ENCODE measurements around the gene OR2L8.

OR2L8 gene

GRCh38 chr1:247948558-247948957, at the start of gene OR2L8:
OR2L8 (plus strand) TSS chr1:247948858; CDS start chr1:247948858, 0 bp downstream.
- no peak for DNase-seq

DNA sequence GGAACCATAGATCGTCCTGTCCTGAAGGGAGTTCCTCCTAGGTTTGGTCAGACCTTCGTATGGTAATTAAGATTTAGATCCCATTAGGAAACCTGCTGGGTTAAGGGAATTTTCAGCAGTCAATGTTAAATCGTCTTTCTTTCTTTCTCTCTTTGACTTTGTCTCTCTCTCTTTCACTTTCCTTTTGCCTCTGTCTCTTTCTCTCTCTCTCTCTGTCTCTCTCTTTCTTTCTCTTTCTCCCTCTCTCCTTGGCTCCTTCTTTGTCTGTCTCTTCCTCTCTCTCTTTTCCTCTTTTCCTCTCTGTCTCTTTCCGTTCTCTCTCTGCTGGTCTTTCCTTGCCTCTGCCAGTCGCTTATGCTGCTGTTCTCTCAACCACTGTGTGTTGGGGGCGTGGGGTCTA, 44.5 kb upstream of the OR2L8 start:
- no peak for DNase-seq

- no peak for DNase-seq
These were observed 43.5 kb upstream of the OR2L8 start for GRCh38 chr1:247905181-247905580.

DNA sequence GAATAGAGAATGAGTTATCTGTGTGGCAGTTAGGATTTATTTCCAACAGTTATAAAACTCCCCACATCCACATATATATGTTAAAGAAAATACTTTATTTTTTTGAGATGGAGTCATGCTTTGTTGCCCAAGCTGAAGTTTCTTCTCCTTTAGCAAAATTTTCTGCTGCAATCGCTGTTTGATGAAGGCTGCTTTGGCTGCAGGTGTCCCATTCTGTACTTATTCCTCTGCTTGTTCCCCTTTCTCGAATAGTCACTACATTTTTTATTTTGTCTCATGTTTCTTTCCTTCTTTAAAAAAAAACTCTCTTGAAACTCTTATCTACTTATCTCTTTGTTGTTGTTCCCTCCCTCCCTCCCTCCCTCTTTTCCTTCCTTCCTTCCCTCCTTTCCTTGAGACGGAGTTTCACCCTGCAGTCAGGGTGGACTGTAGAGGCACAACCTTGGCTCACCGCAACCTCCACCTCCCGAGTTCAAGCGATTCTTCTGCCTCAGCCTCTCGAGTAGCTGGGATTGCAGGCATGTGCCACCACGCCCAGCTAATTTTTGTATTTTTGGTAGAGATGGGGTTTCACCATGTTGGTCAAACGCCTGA, 42.7 kb upstream of the OR2L8 start:
- no peak for DNase-seq

GRCh38 chr1:247906504-247907047, 42.1 kb upstream of the OR2L8 start:
- no peak for DNase-seq

- no peak for DNase-seq
These were observed 39.9 kb upstream of the OR2L8 start for GRCh38 chr1:247908766-247909165.

- DNase-seq = no peak
These were observed 34.9 kb upstream of the OR2L8 start for GRCh38 chr1:247913786-247914185.

DNA sequence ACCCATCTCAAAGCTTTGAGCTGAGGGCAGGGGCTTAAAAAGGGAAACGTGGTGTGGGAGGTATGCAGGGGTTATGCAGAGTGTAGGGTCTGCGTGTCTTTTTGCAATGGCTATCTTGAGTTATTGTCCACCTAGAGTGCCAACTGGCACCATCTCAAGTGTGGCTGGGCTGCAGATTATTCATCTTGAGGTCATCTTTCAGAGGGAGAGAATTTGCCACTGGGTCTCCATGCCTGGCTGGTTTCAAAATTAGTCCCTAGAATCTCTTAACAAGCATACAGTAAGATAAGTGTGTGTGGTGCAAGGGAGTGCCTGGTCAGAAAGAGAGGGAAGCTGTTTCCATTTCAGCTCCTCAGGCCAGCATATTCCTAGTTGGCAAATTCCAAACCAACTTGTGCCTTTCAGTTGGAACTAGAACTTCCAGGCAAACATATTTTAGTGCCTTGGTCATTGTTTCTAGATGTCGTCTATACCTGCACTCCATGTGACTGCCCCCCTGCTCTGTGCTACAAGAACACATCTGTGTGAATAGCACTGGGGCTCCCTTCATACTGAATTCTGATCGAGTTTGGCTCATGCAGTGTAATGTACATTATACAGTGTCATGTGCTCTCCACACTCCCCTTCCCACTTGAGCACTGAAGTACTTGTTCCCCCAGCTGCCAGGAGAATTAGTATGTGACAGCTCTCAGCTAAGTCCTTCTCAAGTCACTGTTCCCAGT, 33.6 kb upstream of the OR2L8 start:
- no peak for DNase-seq

DNA sequence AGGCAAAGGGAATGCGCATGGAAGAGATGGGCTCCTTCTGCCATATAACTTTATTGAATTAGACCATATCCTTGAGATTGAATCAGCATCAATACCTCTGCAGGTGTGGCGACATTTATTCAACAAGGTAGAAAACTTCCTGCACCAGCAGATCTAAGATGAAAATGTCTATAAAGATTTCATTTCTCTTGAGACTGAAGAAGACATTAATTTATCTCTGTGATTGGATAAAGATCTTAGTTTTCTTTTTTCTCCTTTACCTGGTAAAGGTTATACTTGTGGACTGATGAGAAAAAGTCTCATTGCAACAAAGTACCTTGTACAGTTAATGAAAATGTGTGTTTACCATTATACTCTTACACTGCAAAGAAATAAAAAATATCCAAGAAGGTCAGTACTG, 28.7 kb upstream of the OR2L8 start, which contains the start of gene OR2T8:
TSS of gene OR2T8 (plus strand) at position 301 of the 400 bp plus-strand sequence. CDS start 766 bp downstream, outside the sequence.
- no peak for DNase-seq

GRCh38 chr1:247923941-247924340, 24.7 kb upstream of the OR2L8 start:
- DNase-seq = no peak

DNA sequence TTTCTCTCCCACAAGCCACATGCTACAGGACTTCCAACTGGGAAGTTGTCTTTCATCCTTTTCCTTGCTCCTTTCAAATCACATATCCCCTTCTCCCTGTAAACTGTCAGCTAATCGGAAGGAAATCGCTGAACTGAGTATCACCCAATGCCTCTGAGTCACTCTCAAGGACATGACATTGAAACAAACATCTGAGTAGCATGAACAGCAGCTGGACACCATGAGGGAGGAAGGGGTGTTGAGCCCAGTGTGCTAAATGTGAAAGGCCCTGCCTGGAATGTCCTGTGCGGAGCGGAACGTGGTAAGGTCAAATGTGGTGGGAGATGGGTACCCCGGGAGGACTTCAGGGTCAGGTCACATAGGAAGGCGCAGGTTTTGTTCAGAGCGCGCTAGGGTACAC, 23.8 kb upstream of the OR2L8 start, which contains the start of gene OR2AJ1:
TSS of gene OR2AJ1 (plus strand) at position 22 of the 400 bp plus-strand sequence. CDS start 8,880 bp downstream, outside the sequence.
- DNase-seq = peak; percentile 21

DNA sequence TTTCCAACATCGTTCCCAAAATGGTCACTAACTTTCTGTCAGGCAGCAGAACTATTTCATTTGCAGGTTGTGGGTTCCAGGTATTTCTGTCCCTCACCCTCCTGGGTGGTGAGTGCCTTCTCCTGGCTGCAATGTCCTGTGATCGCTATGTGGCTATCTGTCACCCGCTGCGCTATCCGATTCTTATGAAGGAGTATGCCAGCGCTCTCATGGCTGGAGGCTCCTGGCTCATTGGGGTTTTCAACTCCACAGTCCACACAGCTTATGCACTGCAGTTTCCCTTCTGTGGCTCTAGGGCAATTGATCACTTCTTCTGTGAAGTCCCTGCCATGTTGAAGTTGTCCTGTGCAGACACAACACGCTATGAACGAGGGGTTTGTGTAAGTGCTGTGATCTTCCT, 14.7 kb upstream of the OR2L8 start:
- no peak for DNase-seq

DNA sequence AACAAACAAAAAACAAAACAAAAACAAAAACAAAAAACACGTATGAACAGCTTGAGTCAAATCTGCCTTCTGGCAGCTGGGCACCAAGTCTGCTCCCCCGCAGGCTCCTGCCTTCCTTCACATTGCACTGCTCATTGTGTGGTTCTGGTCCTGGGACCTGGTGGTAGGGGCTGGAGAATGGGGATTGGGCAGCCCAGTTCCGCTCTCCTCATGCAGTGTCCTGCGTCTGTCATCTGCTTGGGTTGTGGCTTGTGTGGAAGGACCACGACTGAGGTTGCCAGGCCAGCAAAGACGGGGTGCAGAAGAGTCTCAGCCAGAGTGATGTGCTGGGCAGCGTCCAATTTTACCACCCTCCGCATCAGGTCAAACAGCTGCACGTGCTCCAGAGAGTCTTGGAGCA, 12.9 kb upstream of the OR2L8 start:
- DNase-seq = no peak

GRCh38 chr1:247936415-247936814, 12.2 kb upstream of the OR2L8 start:
- no peak for DNase-seq

GRCh38 chr1:247936965-247937734, 11.5 kb upstream of the OR2L8 start:
- DNase-seq = peak; percentile 97

- DNase-seq = no peak
These were observed 6.0 kb upstream of the OR2L8 start for GRCh38 chr1:247942624-247943023.

DNA sequence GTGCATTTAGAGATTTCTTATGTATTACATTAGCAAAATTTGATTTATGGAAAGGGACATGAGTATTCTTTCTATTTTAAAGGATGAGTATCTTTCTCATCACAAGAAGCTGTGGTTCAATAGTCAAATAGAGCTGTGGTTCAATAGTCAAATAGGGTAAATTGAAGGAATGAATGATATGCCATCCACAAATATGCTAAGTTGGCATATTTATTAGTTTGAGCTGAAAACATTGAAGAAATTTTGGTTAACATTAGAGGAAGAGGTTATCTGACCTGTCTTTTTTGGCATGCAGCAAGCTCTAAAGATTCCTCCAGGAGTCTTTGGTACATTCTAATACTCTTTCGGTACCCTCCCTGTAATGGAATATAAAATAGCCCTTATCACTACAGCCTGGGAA, 4.8 kb downstream of the OR2L8 start:
- no peak for DNase-seq

GRCh38 chr1:247961791-247962190, 13.1 kb downstream of the OR2L8 start:
- DNase-seq = no peak

GRCh38 chr1:247962911-247963588, 14.4 kb downstream of the OR2L8 start:
- no peak for DNase-seq

- DNase-seq = no peak
These were observed 16.3 kb downstream of the OR2L8 start, which contains the start of gene OR2AK2 for GRCh38 chr1:247964933-247965332. OR2AK2 (plus strand) TSS chr1:247965233; CDS start chr1:247965377, 144 bp downstream.

DNA sequence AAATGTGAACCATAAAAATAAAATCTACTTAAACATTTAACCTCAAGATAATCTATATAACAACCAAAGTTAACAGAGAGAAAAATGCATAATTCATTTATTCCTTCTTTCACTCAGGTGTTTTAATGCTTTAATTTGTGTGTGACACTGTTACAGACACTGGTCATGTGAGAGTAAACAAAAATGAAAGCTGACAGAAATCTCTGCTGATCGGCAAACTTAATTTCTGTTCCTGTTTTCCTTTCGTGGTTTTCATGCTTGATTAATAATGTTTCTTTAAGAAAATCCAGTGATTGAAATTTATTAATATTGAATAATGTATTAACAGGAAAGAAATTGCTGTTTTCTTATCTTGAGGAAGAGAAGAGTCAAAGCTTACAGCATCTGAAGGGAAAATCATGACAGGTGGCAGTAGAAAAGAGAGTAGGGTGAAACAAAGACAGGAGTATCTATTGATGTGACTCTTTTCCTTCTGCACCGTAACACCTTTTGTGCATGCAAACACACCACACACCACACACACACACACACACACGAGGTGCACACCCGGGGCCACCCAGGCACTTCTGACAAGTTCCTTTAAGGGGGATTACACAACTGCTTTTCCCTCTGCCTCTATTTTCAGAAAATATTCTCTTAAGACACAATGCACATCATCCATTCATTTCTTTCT, 18.0 kb downstream of the OR2L8 start:
- no peak for DNase-seq

DNA sequence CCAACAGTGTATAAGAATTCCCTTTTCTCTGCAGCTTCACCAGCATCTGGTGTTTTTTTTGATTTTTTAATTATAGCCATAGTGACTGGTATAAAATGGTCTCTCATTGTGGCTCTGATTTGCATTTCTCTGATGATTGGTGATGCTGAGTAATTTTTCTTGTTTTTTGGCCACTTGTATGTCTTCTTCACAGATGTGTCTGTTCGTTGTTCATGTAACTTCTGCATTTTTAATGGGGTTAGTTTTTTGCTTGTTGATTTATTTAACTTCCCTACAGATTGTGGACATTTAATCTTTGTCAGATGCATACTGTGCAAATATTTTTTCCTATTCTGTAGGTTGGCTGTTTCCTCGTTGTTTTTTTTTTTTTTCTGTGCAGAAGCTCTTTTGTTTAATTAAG, 44.3 kb downstream of the OR2L8 start:
- DNase-seq = no peak

All from retina (tissue), 1 donor.